Aorta (tissue), 5 donors: ENCODE results near the gene FOXA3. TPM values are rescaled to one million over a fixed set of nuclear protein-coding genes. Genes with fewer than 3 reads are reported as not detected.

Experiments
- ATAC-seq: fragments of 200-7000 bp; cut with Tn5 transposase; one replicate; pipeline ENCODE4 v1.9.1; 2022; ENCODE audit warnings: moderate library complexity; ENCODE audit not compliant: low FRiP score
- DNase-seq, 2 donors: peaks; one replicate each; pipeline ENCODE4 v3.0.0-alpha.2; 2020
- H3K27ac ChIP-seq, 2 donors: one replicate each; pipeline ENCODE4 v1.5.1; 2013; ENCODE audit warnings: low read length in 2 of 2, mild to moderate bottlenecking in 2 of 2, moderate library complexity in 2 of 2, control low read depth in 1 of 2, inconsistent platforms in 1 of 2, low read depth in 1 of 2
- H3K27me3 ChIP-seq, 2 donors: one replicate each; pipeline ENCODE4 v1.6.1; 2013; ENCODE audit warnings: control low read depth in 1 of 2, low read length in 1 of 2, mild to moderate bottlenecking in 1 of 2, moderate library complexity in 1 of 2; ENCODE audit not compliant: insufficient read depth in 2 of 2, control insufficient read depth in 1 of 2
- H3K36me3 ChIP-seq, 2 donors: one replicate each; pipeline ENCODE4 v1.6.1; 2013; ENCODE audit warnings: control low read depth in 1 of 2, low read length in 1 of 2, mild to moderate bottlenecking in 1 of 2; ENCODE audit not compliant: insufficient read depth in 2 of 2, control insufficient read depth in 1 of 2
- H3K4me1 ChIP-seq, 2 donors: one replicate each; pipeline ENCODE4 v1.6.1; 2013; ENCODE audit warnings: low read length in 2 of 2, control low read depth in 1 of 2, mild to moderate bottlenecking in 1 of 2, moderate library complexity in 1 of 2; ENCODE audit not compliant: insufficient read depth in 2 of 2, control insufficient read depth in 1 of 2
- H3K4me3 ChIP-seq, 2 donors: one replicate each; pipeline ENCODE4 v1.5.1; 2013; ENCODE audit warnings: low read length in 2 of 2, control low read depth in 1 of 2, mild to moderate bottlenecking in 1 of 2
- H3K9me3 ChIP-seq: one replicate; pipeline ENCODE4 v1.6.1; 2013; ENCODE audit warnings: mild to moderate bottlenecking, low read length; ENCODE audit not compliant: control insufficient read depth
- WGBS, 2 donors: extraction: QIAGEN DNeasy Blood & Tissue Kit; methylation state at CpG; one replicate each; pipeline ENCODE4 v1.1.7; 2013; 5-methylcytosine and 5-hydroxymethylcytosine counted together
- intact Hi-C, 2 donors: fragments of 100-400 bp; cut with DNase I; formaldehyde crosslinking; loops; one replicate each; pipeline versions ENCODE4 v1.14.2 to v1.15.0; 2022
- polyA plus RNA-seq, 2 donors: library from polyadenylated mRNA; stranded (reverse); fragments of 200-250 nt; gene quantifications; one replicate each; pipeline ENCODE4 v1.2.3, GENCODE V29; 2013
- total RNA-seq, 2 donors: library from RNA; stranded (reverse); fragmentation: NEBNext Ultra II Directional; extraction: Animal tissue kit (Norgen Biotek cat#: 25700); gene quantifications; one replicate each; pipeline ENCODE4 v1.2.1, GENCODE V29; 2021
- donor health status: healthy with polysubstance abuse.
- donor health status: Bipolar disorder and iron deficiency.
- donor health status: DM: no; HTN: no; CAD: no.
- donor health status: DM: no; HTN: no; CAD: no.
- donor health status: DM: yes; HTN: yes; CAD: no.

FOXA3 gene
- total and polyA plus RNA-seq, 4 donors, result 0.23 to 3.6 TPM; not detected in 2

DNA sequence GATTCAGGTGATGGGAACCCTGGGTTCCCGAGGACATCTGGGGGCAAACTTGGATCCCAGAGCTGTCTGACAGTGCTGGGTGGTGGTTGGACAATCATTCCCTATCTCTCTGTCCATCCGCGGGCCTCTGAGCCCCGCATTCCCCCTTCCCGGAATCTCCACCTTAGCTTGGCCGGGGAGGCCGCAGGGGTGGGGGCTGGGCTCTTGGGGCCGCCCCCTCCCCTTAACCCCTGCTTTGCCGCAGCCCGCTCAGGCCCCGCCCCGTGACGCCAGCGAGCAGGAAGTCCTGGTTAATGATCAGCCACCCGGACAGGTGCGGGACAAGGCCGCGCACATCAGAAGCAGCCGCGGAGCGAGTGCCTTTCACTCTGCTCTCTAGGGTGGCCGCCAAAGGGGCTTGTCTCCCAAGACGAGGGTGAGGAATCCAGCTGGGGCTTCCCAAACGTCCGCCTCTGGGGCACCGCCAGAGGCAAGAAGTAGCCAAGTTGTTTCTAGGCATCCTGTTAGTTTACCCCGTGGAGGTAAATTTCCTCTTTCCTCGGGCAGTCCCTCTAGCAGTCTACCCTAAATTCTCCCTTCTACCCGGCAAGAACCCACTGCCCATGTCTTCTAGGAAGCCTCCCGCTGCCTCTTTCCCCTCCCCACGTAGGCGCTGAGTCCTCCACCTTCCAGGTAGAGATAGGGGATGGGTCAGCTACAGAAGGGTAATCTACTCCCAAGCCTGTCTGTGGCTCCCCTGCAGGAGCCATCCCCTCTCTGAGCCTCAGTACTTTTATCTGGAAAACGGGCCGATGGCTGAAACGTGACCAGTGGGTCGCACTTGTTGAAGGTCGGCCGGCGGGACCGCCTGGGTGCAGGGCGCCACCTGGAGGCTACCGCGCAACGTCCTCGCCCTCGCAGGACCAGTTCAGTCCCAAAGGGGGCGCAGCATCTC, 18.8 kb downstream of the FOXA3 start:
- 22 to 24% methylated on average over 47 of the region's 47 CpGs for WGBS, 2 donors
- H3K27me3 ChIP-seq, result no peaks in the 10 kb centered on the region

DNA sequence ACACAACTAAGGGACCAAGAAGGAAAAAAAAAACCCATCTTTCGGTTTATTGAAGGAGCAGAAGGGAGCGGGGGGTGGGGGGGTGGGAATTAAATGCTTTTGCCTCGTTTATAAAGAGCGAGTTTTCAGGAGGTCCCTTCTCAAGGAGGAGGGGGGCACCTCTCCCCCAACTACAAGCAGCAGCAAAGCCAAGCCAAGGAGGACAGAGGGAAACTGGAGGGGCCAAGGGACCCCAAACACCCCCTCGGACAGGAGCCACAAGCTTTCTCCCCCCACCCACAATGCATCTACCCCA, 19.4 kb downstream of the FOXA3 start:
- no peaks in the 10 kb centered on the region for H3K36me3 ChIP-seq
- intact Hi-C loops, result loop anchor here in 1 of 2 donors (5.0 kb wide), 1 partner anchor 66 kb away; the partner anchor contains the start of gene RSPH6A
- H3K27ac ChIP-seq, result no peak overlapping the region
- ATAC-seq (no peak), DNase-seq (no peak)
- peaks cover 0 to 3% of the 10 kb centered on the region in 2 donors for H3K4me1 ChIP-seq
- WGBS, 2 donors, result 27 to 36% methylated on average over 5 of the region's 5 CpGs
- no peaks in the 10 kb centered on the region for H3K9me3 ChIP-seq
- H3K4me3 ChIP-seq, result no peak overlapping the region
- no peaks in the 10 kb centered on the region for H3K27me3 ChIP-seq

More for the DNA sequence above, 18.8 kb downstream of the FOXA3 start:
- H3K4me3 ChIP-seq, result no peak overlapping the region
- intact Hi-C loops, result loop anchor here in 1 of 2 donors (5.0 kb wide), 1 partner anchor 66 kb away; the partner anchor contains the start of gene RSPH6A
- ATAC-seq (peak; percentile 53), DNase-seq (peak; percentile 88 to 94)
- H3K4me1 ChIP-seq, result peaks cover 0 to 3% of the 10 kb centered on the region in 2 donors
- no peak overlapping the region for H3K27ac ChIP-seq
- H3K36me3 ChIP-seq, result no peaks in the 10 kb centered on the region
- H3K9me3 ChIP-seq, result no peaks in the 10 kb centered on the region

DNA sequence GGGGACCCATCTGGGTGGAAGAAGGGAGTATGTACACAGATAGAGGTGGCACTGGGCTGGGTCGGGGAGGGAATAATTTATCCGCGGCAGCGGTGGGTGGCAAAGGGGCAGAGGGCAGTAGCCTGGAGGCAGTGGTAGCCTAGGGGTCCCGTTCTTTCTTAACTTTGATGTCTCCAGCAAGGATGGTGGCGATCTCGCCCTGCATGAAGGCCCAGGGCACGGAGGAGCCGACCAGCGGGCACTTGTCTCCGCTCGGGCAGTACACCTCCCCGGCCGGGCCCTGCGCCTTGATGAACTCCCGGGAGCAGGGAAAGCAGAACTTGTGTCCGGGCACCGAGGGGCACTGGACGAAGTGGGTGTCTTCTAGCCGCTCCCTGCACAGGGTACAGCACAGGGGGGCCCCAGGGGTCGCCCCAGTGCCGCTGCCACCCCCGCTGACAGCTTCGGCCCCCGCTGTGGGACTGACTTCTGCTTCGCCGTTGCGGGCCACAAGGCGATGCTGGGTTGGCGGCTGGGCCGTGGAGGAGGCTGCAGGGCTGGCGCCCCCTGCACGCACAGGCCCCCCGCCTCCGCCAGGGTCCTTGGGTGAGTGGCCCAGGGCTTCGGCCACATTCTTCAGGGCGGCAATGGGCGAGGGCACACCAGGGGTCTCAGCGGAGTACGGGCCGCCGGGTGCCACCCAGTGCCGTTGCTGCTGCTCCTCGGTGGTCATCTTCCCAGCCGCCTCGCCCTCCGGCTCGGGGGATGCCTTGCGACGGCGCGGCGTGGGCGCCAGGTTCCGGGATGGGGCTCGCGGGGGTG, 20.0 kb downstream of the FOXA3 start:
- intact Hi-C loops, result loop anchor here in 1 of 2 donors (5.0 kb wide), 1 partner anchor 67 kb away; the partner anchor contains the start of gene RSPH6A
- Histone ChIP-seq H3K36me3 (no peaks in the 10 kb centered on the region), H3K27ac (no peak overlapping the region), H3K4me1 (peaks cover 0 to 3% of the 10 kb centered on the region in 2 donors), H3K4me3 (no peak overlapping the region), H3K9me3 (no peaks in the 10 kb centered on the region), H3K27me3 (no peaks in the 10 kb centered on the region)
- 84 to 87% methylated on average over 50 to 57 of the region's 57 CpGs for WGBS, 2 donors
- ATAC-seq, result no peak
- DNase-seq, result no peak

DNA sequence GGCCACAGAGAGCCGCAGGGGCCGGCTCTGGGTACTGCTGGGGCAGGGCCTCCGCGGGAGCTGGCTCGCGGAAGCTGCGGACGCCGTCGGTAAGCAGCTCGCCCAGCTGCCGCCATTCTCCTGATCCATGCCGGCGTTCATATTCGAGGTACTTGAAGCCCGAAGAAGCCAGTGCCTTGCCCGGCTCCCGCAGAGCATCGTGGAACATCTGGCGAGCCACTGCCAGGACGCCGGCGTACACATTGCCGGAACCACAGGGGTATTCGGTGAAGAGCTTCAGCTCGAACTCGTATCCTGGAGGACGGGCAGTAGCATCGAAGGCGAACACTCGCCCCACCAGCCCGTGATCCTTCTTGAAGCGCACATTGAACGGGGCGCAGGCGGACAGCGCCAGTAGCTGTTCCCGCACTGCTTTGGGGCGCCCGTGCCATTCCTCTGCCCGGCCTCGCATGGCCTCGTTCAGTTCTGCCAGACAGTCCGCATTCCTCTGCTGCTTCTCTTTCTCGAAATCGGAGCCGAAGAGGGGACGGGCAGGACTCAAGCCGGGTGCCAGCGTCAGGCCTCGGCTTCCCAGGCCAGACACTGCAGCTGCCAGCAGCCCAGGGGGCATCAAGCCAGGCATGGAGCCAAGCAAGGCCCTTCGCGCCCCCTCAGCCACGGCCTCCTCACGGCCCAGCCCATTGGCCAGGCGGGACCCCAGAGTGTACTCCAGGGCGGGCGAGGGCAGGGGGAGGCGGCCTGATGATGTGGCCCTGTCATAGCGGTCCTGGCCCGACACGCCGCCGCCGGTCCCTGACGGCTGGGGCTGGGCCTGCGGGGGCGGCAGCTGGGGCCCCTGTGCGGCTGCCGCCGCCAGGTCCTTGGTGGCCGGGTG, 20.8 kb downstream of the FOXA3 start:
- Histone ChIP-seq H3K9me3 (no peaks in the 10 kb centered on the region), H3K27ac (no peak overlapping the region), H3K36me3 (no peaks in the 10 kb centered on the region), H3K4me1 (peaks cover 0 to 3% of the 10 kb centered on the region in 2 donors), H3K27me3 (no peaks in the 10 kb centered on the region), H3K4me3 (peak overlapping the region; percentile 59 to 88)
- WGBS, 2 donors, result 53 to 54% methylated on average over 68 to 72 of the region's 72 CpGs
- intact Hi-C loops, result loop anchor here in 1 of 2 donors (5.0 kb wide), 1 partner anchor 68 kb away; the partner anchor contains the start of gene RSPH6A
- DNase-seq (no peak), ATAC-seq (no peak)

DNA sequence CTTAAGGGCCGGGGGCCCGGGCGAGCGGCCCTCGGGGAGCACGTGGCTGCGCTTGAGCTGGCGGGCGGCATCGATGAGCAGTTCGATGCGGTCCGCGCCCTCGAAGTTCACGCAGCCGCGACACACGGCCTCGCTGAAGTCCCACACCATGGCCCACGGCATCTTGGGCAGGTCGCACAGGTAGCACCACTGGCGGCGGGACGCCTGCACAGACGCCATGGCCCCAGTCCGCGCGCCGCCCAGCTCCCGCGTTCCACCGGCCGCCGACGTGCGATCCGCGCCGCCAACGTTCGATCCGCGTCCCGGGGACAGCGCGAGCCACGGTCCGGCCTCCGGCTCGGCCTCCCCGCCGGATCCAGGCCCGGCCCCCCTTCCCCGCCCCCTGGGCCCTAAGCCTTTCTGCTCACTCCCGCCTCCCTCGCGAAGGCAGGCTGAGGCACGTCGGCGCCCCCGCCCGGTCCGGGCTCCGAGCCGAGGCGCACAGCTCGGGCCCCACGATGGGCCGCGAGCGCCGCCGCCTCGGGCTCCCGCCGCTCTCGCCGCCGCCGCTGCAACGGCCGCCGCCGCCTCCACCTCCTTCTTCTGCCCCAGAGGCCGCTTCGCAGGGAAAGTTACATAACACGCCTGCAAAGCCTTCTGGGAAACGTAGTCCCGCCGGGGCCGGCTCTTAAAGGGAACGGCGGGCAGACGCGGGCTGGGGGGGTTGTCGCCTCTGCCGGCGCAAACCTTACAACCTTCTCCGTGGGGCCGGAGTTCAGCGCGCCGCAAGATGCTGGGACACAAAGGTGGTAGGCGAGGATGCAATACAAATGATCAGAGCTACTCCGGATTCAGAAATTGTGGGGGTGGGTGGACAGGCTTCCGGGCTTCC, 21.7 kb downstream of the FOXA3 start, which contains the start of gene IRF2BP1:
Gene IRF2BP1 (minus strand): TSS at position 586 of the 871 bp plus-strand sequence. CDS start 367 bp downstream, at position 219.
- Histone ChIP-seq H3K27me3 (no peaks in the 10 kb centered on the region), H3K4me1 (peaks cover 0 to 3% of the 10 kb centered on the region in 2 donors), H3K9me3 (no peaks in the 10 kb centered on the region), H3K36me3 (no peaks in the 10 kb centered on the region), H3K4me3 (peak within 1 kb of the TSS; percentile 77 to 88), H3K27ac (peak within 1 kb of the TSS; percentile 68 to 76)
- intact Hi-C loops, result no loop called here
- WGBS, 2 donors, result 0% methylated on average over 57 to 107 of the region's 107 CpGs
- peak; percentile 93 for ATAC-seq
- DNase-seq, result peak; percentile 95 to 96

DNA sequence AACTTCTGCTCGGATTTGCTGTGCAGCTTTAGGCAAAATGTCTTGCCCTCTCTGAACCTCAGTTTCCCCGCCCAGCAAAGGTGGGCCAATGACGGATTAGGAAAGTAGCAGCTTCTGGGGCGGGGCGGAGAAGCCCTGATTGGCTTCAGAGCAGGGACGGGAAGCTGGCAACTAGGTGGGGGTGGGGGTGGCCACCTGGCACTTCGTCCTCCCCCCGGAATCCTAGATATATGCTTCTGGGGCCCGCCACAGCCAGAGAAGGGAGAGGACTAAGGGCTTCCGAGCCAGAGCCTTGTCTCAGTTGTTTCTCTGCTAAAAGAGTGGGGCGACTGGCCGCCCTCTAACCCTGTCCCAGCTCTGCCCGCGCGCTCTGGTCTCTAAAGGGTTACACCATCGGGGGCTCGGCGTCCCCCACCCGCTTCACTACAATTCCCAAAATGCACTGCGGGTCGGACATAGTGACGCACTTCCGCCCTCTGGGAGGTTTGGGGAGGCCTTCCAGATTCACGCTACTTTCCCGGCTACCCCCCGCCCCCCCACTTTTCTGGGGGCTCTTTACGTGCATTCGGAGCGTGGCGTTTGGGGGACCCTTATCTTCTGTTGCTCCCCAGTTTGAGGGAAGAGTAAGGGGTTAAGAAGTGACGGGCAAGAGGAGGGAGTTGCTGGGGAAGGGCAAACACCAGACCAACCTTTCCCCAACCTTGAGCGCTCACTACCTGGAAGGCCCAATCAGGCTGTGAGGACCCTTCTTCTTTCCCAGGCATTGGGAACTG, 22.5 kb downstream of the FOXA3 start:
- DNase-seq, result peak; percentile 94 to 96
- peak overlapping the region; percentile 77 to 88 for H3K4me3 ChIP-seq
- H3K27ac ChIP-seq, result peak overlapping the region; percentile 68 to 76
- peak; percentile 96 for ATAC-seq
- H3K4me1 ChIP-seq, result peaks cover 0 to 3% of the 10 kb centered on the region in 2 donors
- H3K36me3 ChIP-seq, result no peaks in the 10 kb centered on the region
- no peaks in the 10 kb centered on the region for H3K9me3 ChIP-seq
- WGBS, 2 donors, result 0 to 1% methylated on average over 30 to 32 of the region's 32 CpGs
- intact Hi-C loops, result no loop called here
- no peaks in the 10 kb centered on the region for H3K27me3 ChIP-seq

DNA sequence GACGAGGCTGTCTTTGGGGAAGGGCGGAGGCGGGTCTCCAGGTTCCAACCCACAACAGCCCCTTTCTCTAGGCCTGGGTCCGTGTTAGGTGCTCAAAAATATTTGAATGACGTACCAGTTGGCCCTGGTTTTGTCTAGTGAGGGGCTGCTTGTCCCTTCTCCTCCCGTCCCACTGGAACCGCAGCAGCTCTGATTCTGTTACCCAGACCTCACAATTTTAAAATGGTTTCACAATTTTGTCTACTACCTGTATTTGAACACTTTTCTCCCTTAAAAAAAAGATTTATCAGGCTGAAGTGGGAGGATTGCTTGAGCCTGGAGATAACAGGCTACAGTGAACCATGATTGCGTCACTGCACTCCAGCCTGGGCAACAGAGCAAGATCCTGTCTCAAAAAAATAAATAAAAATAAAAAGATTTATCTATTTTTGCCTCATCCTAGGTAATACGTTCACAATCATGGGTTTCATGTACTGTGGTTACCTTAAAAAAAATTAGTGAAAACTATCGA, 23.1 kb downstream of the FOXA3 start:
- DNase-seq (no peak), ATAC-seq (no peak)
- no peaks in the 10 kb centered on the region for H3K27me3 ChIP-seq
- H3K36me3 ChIP-seq, result no peaks in the 10 kb centered on the region
- WGBS, 2 donors, result 33 to 36% methylated on average over 10 of the region's 10 CpGs
- peak overlapping the region in 1 of 2 donors; percentile 77 for H3K4me3 ChIP-seq
- H3K27ac ChIP-seq, result peak overlapping the region; percentile 68 to 76
- peaks cover 0 to 3% of the 10 kb centered on the region in 2 donors for H3K4me1 ChIP-seq
- no peaks in the 10 kb centered on the region for H3K9me3 ChIP-seq
- intact Hi-C loops, result no loop called here
